T-cell (primary cell): Measurements from ENCODE around the gene NUP37. TPM values are rescaled to one million over a fixed set of nuclear protein-coding genes. Genes with fewer than 3 reads are reported as not detected.
"Not testable (repeated sequence)": the region's sequence is repeated elsewhere in the genome, so short reads cannot be mapped to it uniquely, and the experiment has no call there.

Experiments
- ATAC-seq, 4 experiments: fragments of 200-7000 bp in 3 of 4; fragments of 150-1000 bp in 1 of 4; cut with Tn5 transposase; replicated peaks in 1 of 4; 1 replicate in 3 of 4; 2 replicates in 1 of 4; pipeline ENCODE4 v1.10.0; 2021; ENCODE audit warnings: moderate library complexity in 3 of 4, mild to moderate bottlenecking in 2 of 4, moderate number of reproducible peaks in 1 of 4
- CTCF ChIA-PET, 2 donors: fragments of 300-600 bp; sonication (Branson Sonifier 250); formaldehyde crosslinking; loops; one replicate each; lab custom pipeline; 2022; ENCODE audit warnings: antibody characterized with exemption in 2 of 2; lab: Charles Lee
- POLR2A ChIA-PET, 2 donors: fragments of 300-600 bp; sonication (Branson Sonifier 250); formaldehyde crosslinking; loops; one replicate each; lab custom pipeline; 2022; ENCODE audit warnings: antibody characterized with exemption in 2 of 2; lab: Charles Lee
- DNase-seq, 35 experiments: peaks; one replicate each; pipeline versions ENCODE4 v3.0.0 to v3.0.0-alpha.2; 2013 to 2023
- H3K27ac ChIP-seq: one replicate; pipeline ENCODE4 v1.5.1; 2013; ENCODE audit warnings: low read length
- H3K27me3 ChIP-seq, 2 experiments: replicated peaks in 1 of 2; 1 replicate in 1 of 2; 2 replicates in 1 of 2; pipeline versions ENCODE4 v1.6.1 to v1.7.0; 2013; ENCODE audit warnings: low read length in 1 of 2, mixed read lengths in 1 of 2; ENCODE audit not compliant: control insufficient read depth in 2 of 2, insufficient read depth in 2 of 2; ENCODE audit errors: extremely low read depth in 1 of 2
- H3K36me3 ChIP-seq, 2 donors: 1 replicate in 1 of 2; 2 replicates in 1 of 2; pipeline versions ENCODE4 v1.6.1 to v1.7.0; 2013; ENCODE audit warnings: low read length in 1 of 2; ENCODE audit not compliant: control insufficient read depth in 2 of 2, insufficient read depth in 1 of 2; ENCODE audit errors: extremely low read depth in 1 of 2
- H3K4me1 ChIP-seq, 2 experiments: 1 replicate in 1 of 2; 2 replicates in 1 of 2; pipeline versions ENCODE4 v1.6.1 to v1.7.0; 2013; ENCODE audit warnings: low read length in 2 of 2, mixed read lengths in 1 of 2; ENCODE audit not compliant: insufficient read depth in 2 of 2, control insufficient read depth in 1 of 2; ENCODE audit errors: extremely low read depth in 1 of 2
- H3K4me3 ChIP-seq, 2 donors: 1 replicate in 1 of 2; 2 replicates in 1 of 2; pipeline versions ENCODE4 v1.5.1 to v1.7.0; 2013; ENCODE audit warnings: mild to moderate bottlenecking in 2 of 2, low read length in 1 of 2, moderate library complexity in 1 of 2; ENCODE audit not compliant: control insufficient read depth in 1 of 2; ENCODE audit errors: extremely low read depth in 1 of 2
- H3K9me3 ChIP-seq: 2 replicates; pipeline ENCODE4 v1.7.0; 2013
- H3K27ac Mint-ChIP-seq, 2 donors: one replicate each; pipeline ENCODE4 v1.8.0; 2020 to 2021; ENCODE audit warnings: mild to moderate bottlenecking in 2 of 2, mixed read lengths in 2 of 2
- H3K27me3 Mint-ChIP-seq, 2 donors: one replicate each; pipeline ENCODE4 v1.8.0; 2021 to 2022; ENCODE audit warnings: mixed read lengths in 2 of 2
- H3K36me3 Mint-ChIP-seq: one replicate; pipeline ENCODE4 v1.8.0; 2021; ENCODE audit warnings: mixed read lengths
- H3K4me1 Mint-ChIP-seq, 3 donors: one replicate each; pipeline ENCODE4 v1.8.0; 2020 to 2022; ENCODE audit warnings: mixed read lengths in 3 of 3, mild to moderate bottlenecking in 1 of 3
- H3K4me3 Mint-ChIP-seq, 3 donors: one replicate each; pipeline ENCODE4 v1.8.0; 2020 to 2022; ENCODE audit warnings: mild to moderate bottlenecking in 3 of 3, mixed read lengths in 3 of 3, moderate library complexity in 3 of 3
- H3K9me3 Mint-ChIP-seq, 3 donors: one replicate each; pipeline ENCODE4 v1.8.0; 2020 to 2022; ENCODE audit warnings: mixed read lengths in 3 of 3
- WGBS: methylation state at CpG from one replicate; pipeline ENCODE4 v1.1.5; 2013; ENCODE audit warnings: missing lambda C conversion rate; ENCODE audit not compliant: insufficient coverage; 5-methylcytosine and 5-hydroxymethylcytosine counted together
- total RNA-seq, 35 experiments: library from RNA in 6 of 35; stranded (reverse) in 6 of 35; fragments of 120-200 nt in 1 of 35; gene quantifications; one replicate each; pipeline versions ENCODE4 v1.2.1 to v1.2.4 and lab custom pipeline; 2013 to 2026

NUP37 gene
- total RNA-seq, 5 donors from 2014 or later (not counting 1 experiment from before 2014, with no cell fraction given) = 11.1 to 21.1 (median 18.6) TPM

DNA sequence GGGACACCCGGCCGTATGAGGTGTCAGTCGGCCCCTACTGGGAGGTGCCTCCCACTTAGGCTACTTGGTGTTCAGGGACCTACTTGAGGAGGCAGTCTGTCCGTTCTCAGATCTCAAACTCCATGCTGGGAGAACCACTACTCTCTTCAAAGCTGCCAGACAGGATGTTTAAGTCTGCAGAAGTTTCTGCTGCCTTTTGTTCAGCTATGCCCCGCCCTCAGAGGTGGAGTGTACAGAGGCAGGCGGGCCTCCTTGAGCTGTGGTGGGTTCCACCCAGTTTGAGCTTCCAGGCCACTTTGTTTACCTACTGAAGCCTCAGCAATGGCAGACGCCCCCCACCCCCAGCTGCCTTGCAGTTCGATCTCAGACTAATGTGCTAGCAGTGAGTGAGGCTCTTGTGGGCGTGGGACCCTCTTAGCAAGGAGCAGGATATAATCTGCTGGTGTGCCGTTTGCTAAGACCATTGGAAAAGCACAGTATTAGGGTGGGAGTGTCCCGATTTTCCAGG lies 23.0 kb upstream of the NUP37 start:
- H3K36me3 Mint-ChIP-seq, H3K27ac ChIP-seq, H3K27me3 Mint-ChIP-seq, H3K4me3 ChIP-seq, H3K36me3 ChIP-seq, CTCF ChIA-PET, H3K27me3 ChIP-seq, POLR2A ChIA-PET, H3K4me1 ChIP-seq, H3K9me3 Mint-ChIP-seq, ATAC-seq, H3K9me3 ChIP-seq: not testable (repeated sequence)
- Mint-ChIP-seq H3K27ac (peak overlapping the region in 1 of 2 donors; percentile 34), H3K4me3 (peak overlapping the region in 1 of 3 donors; percentile 40), H3K4me1 (peaks cover 10 to 13% (median 11%) of the 10 kb centered on the region in 3 donors)
- DNase-seq = peak in 15 of 35 experiments; percentile 2 to 27 (median 9)
- WGBS = 85% methylated on average over 7 of the region's 11 CpGs

DNA sequence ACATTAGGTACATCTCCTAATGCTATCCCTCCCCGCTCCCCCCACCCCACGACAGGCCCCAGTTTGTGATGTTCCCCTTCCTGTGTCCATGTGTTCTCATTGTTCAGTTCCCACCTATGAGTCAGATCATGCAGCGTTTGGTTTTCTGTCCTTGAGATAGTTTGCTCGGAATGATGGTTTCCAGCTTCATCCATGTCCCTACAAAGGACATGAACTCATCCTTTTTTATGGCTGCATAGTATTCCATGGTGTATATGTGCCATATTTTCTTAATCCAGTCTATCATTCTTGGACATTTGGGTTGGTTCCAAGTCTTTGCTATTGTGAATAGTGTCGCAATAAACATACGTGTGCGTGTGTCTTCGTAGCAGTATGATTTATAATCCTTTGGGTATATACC lies 17.7 kb upstream of the NUP37 start:
- H3K27ac Mint-ChIP-seq, H3K9me3 Mint-ChIP-seq: not testable (repeated sequence)
- WGBS = 100% methylated on average over 2 of the region's 8 CpGs

DNA sequence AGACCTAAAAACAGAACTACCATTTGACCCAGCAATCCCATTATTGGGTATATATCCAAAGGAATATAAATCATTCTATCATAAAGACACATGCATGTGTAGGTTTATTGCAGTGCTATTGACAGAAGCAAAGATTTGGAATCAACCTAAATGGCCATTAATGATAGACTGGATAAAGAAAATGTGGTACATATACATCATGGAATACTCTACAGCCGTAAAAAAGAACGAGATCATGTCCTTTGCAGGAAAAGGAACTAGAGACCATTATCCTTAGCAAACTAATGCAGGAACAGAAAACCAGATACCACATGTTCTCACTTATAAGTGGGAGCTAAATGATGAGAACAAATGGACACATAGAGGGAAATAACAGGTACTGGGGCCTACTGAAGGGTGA lies 11.5 kb upstream of the NUP37 start:
- H3K4me1 ChIP-seq, ATAC-seq, H3K36me3 ChIP-seq, H3K4me1 Mint-ChIP-seq, H3K27me3 ChIP-seq, DNase-seq, H3K9me3 Mint-ChIP-seq, H3K9me3 ChIP-seq, H3K27ac ChIP-seq, H3K4me3 ChIP-seq, H3K4me3 Mint-ChIP-seq, H3K27me3 Mint-ChIP-seq, POLR2A ChIA-PET, H3K27ac Mint-ChIP-seq: not testable (repeated sequence)
- CTCF ChIA-PET = interaction anchor here in 1 of 2 donors (0.6 kb wide), 1 partner anchor 249 kb away, joined by 4 read pairs; no protein-coding TSS in a partner anchor
- H3K36me3 Mint-ChIP-seq = peaks cover 15% of the 10 kb centered on the region
- WGBS = no CpG with 5 or more reads among the region's 2 CpGs

More for the DNA sequence above, 17.7 kb upstream of the NUP37 start:
- H3K9me3 ChIP-seq, H3K27me3 ChIP-seq, ATAC-seq, CTCF ChIA-PET, H3K27ac ChIP-seq, H3K4me1 ChIP-seq, H3K4me1 Mint-ChIP-seq, H3K27me3 Mint-ChIP-seq, H3K4me3 ChIP-seq, DNase-seq, H3K4me3 Mint-ChIP-seq, H3K36me3 Mint-ChIP-seq, POLR2A ChIA-PET, H3K36me3 ChIP-seq: not testable (repeated sequence)

DNA sequence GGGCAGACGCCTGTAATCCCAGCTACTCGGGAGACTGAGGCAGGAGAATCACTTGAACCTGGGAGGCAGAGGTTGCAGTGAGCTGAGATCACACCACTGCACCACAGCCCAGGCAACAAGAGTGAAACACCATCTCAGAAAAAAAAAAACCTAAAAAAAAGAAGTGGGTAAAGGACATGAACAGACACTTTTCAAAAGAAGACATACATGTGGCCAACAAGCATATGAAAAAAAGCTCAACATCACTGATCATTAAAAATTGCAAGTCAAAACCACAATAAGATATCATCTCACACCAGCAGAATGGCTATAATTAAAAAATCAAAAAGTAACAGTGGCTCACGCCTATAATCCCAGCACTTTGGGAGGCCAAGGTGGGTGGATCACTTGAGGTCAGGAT lies 10.8 kb upstream of the NUP37 start:
- ATAC-seq, H3K4me3 Mint-ChIP-seq: not testable (repeated sequence)
- WGBS = 100% methylated on average over 1 of the region's 3 CpGs

DNA sequence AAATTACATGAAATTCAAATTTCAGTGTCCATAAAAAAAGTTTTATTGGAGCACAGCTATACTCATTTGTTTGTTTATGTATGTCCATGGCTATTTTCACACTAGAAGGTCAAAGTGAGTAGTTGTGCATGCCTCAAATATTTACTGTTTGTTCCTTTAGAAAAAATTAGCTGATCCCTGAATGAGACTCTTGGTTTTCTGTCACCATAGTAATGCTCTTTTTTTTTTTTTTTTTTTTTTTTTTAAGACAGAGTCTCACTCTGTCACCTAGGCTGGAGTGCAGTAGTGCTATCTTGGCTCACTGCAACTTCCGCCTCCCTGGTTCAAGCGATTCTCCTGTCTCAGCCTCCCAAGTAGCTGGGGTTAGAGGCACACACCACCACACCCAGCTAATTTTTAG lies 1.4 kb upstream of the NUP37 start:
- H3K27ac Mint-ChIP-seq, H3K9me3 ChIP-seq, DNase-seq, H3K4me3 ChIP-seq, H3K27ac ChIP-seq, H3K27me3 Mint-ChIP-seq, H3K9me3 Mint-ChIP-seq, ATAC-seq, H3K27me3 ChIP-seq, H3K36me3 ChIP-seq, H3K36me3 Mint-ChIP-seq: not testable (repeated sequence)
- peak overlapping the region in 2 of 3 donors; percentile 87 to 93 for H3K4me3 Mint-ChIP-seq
- ChIA-PET CTCF (interaction anchor here (0.6 to 0.7 kb wide), 4 partner anchors 42 to 1440 kb away, joined by 3 to 6 read pairs (median 4); no protein-coding TSS in a partner anchor), POLR2A (interaction anchor here (0.6 to 0.9 kb wide), 2 partner anchors 60 to 1792 kb away, joined by 3 to 7 read pairs; partner anchors contain the start of gene WASHC3 (in 1 of the 2))
- H3K4me1 ChIP-seq = peaks cover 14% of the 10 kb centered on the region in 2 experiments
- H3K4me1 Mint-ChIP-seq = peaks cover 19 to 26% (median 23%) of the 10 kb centered on the region in 3 donors
- WGBS = 50% methylated on average over 2 of the region's 2 CpGs

More for the DNA sequence above, 10.8 kb upstream of the NUP37 start:
- H3K9me3 Mint-ChIP-seq, H3K27me3 Mint-ChIP-seq, H3K27ac Mint-ChIP-seq, H3K9me3 ChIP-seq, H3K4me1 Mint-ChIP-seq, POLR2A ChIA-PET, H3K36me3 ChIP-seq, H3K4me3 ChIP-seq, H3K4me1 ChIP-seq, H3K27ac ChIP-seq, H3K27me3 ChIP-seq, DNase-seq: not testable (repeated sequence)
- CTCF ChIA-PET = interaction anchor here in 1 of 2 donors (0.6 kb wide), 1 partner anchor 248 kb away, joined by 4 read pairs; no protein-coding TSS in a partner anchor
- peaks cover 15% of the 10 kb centered on the region for H3K36me3 Mint-ChIP-seq

DNA sequence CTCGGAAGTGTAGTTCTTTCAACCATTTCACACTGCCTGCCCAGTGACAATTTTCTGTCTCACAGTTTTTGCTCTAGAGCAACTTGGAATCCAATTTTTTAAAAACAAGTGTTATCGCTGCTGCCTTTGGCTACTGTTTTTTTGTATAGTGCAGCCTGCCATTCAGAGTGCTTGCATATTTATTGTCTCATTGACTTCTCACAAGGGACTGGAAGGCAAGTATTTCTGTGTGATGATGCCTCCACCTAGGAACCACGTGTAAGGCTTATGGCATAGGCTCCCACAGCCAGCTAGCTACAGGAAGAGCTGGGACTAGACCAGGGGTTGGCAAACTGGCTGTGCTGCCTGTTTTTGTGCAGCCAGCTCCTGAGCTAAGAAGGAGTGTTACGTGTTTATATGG lies 972 bp upstream of the NUP37 start:
- Histone ChIP-seq H3K4me3 (no peak overlapping the region), H3K36me3 (peaks cover 0 to 4% of the 10 kb centered on the region in 2 donors), H3K9me3 (no peaks in the 10 kb centered on the region), H3K27ac (no peak overlapping the region), H3K27me3 (no peaks in the 10 kb centered on the region), H3K4me1 (peaks cover 14% of the 10 kb centered on the region in 2 experiments)
- Mint-ChIP-seq H3K4me3 (peak overlapping the region; percentile 87 to 93 (median 93)), H3K36me3 (peaks cover 13% of the 10 kb centered on the region), H3K27ac (peak overlapping the region in 1 of 2 donors; percentile 85), H3K9me3 (no peaks in the 10 kb centered on the region), H3K4me1 (peaks cover 19 to 28% (median 26%) of the 10 kb centered on the region in 3 donors), H3K27me3 (no peaks in the 10 kb centered on the region)
- CTCF ChIA-PET = interaction anchor here (0.6 to 0.7 kb wide), 3 partner anchors 42 to 1440 kb away, joined by 3 to 6 read pairs (median 4); no protein-coding TSS in a partner anchor
- 0% methylated on average over 2 of the region's 4 CpGs for WGBS
- POLR2A ChIA-PET = interaction anchor here in 1 of 2 donors (0.6 kb wide), 1 partner anchor 1792 kb away, joined by 3 read pairs; no protein-coding TSS in a partner anchor
- ATAC-seq (no peak), DNase-seq (peak in 1 of 35 experiments; percentile 19)
